ENCODE measurements around the gene MAD1L1.

DNA sequence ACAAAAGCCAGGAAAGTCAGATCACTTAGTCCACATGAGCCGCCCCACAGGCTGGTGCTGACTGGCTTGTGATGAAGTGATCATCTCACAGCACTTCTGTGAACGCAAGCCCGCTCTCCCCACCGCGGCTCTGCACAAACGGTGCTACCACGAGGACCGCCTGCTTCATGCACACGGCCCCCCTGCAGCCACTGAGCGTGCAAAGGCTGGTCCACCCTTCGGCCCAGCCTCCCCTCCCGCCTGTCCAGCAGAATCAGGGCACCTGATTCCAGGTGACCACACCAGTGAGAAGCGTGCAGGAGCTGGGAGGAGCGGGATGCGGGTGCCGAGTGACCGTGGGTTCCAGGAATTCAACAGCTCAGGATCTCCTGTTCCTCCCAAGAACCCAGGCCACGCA lies 32.2 kb downstream of the MAD1L1 start:
- TF ChIP-seq, protein P1, sequence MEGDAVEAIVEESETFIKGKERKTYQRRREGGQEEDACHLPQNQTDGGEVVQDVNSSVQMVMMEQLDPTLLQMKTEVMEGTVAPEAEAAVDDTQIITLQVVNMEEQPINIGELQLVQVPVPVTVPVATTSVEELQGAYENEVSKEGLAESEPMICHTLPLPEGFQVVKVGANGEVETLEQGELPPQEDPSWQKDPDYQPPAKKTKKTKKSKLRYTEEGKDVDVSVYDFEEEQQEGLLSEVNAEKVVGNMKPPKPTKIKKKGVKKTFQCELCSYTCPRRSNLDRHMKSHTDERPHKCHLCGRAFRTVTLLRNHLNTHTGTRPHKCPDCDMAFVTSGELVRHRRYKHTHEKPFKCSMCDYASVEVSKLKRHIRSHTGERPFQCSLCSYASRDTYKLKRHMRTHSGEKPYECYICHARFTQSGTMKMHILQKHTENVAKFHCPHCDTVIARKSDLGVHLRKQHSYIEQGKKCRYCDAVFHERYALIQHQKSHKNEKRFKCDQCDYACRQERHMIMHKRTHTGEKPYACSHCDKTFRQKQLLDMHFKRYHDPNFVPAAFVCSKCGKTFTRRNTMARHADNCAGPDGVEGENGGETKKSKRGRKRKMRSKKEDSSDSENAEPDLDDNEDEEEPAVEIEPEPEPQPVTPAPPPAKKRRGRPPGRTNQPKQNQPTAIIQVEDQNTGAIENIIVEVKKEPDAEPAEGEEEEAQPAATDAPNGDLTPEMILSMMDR (conservative IDR thresholded peaks at IDR 0.05; ENCODE audit: low read depth, low read length): no peak
- TF ChIP-seq BHLHE40 (IDR thresholded peaks at IDR 0.05; ENCODE audit: low read depth, low read length) (no peak), POLR2A (IDR thresholded peaks at IDR 0.05; ENCODE audit: low read depth, low read length) (no peak), RAD21 (IDR thresholded peaks at IDR 0.05; ENCODE audit: low read length) (no peak), MAFK (IDR thresholded peaks at IDR 0.05; ENCODE audit: low read depth, low read length) (no peak), CHD1 (IDR thresholded peaks at IDR 0.05; ENCODE audit: low read depth, low read length) (no peak), MAZ (IDR thresholded peaks at IDR 0.05; ENCODE audit: borderline replicate concordance, low read depth, low read length) (no peak), CEBPB (IDR thresholded peaks at IDR 0.05; ENCODE audit: low read depth, low read length) (no peak), RFX5 (IDR thresholded peaks at IDR 0.05; ENCODE audit: low read depth, low read length) (no peak), RCOR1 (IDR thresholded peaks at IDR 0.05; ENCODE audit: insufficient replicate concordance, low read length) (no peak)
- TF ChIP-seq, protein P2, sequence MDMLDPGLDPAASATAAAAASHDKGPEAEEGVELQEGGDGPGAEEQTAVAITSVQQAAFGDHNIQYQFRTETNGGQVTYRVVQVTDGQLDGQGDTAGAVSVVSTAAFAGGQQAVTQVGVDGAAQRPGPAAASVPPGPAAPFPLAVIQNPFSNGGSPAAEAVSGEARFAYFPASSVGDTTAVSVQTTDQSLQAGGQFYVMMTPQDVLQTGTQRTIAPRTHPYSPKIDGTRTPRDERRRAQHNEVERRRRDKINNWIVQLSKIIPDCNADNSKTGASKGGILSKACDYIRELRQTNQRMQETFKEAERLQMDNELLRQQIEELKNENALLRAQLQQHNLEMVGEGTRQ (IDR thresholded peaks at IDR 0.05; ENCODE audit: low read depth, low read length): no peak
- TF ChIP-seq, protein P3, sequence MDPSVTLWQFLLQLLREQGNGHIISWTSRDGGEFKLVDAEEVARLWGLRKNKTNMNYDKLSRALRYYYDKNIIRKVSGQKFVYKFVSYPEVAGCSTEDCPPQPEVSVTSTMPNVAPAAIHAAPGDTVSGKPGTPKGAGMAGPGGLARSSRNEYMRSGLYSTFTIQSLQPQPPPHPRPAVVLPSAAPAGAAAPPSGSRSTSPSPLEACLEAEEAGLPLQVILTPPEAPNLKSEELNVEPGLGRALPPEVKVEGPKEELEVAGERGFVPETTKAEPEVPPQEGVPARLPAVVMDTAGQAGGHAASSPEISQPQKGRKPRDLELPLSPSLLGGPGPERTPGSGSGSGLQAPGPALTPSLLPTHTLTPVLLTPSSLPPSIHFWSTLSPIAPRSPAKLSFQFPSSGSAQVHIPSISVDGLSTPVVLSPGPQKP (IDR thresholded peaks at IDR 0.05; ENCODE audit: borderline replicate concordance, low read depth, low read length): no peak
